Measurements from ENCODE around the gene ZC3H10. TPM values are rescaled to one million over a fixed set of nuclear protein-coding genes. Genes with fewer than 3 reads are reported as not detected.
"Not testable (repeated sequence)": the region's sequence is repeated elsewhere in the genome, so short reads cannot be mapped to it uniquely, and the experiment has no call there.

ZC3H10 gene, protein sequence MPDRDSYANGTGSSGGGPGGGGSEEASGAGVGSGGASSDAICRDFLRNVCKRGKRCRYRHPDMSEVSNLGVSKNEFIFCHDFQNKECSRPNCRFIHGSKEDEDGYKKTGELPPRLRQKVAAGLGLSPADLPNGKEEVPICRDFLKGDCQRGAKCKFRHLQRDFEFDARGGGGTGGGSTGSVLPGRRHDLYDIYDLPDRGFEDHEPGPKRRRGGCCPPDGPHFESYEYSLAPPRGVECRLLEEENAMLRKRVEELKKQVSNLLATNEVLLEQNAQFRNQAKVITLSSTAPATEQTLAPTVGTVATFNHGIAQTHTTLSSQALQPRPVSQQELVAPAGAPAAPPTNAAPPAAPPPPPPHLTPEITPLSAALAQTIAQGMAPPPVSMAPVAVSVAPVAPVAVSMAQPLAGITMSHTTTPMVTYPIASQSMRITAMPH
- total RNA-seq: 1 to 10 TPM; 1.7 to 5.4 (median 3.2) TPM
- long read RNA-seq, full-length matches to known transcripts: 2 of 2 reads
- long read RNA-seq, partial matches to known transcripts: 0 of 2 reads
- long read RNA-seq, other reads (novel, unspliced or antisense): 0 of 2 reads

DNA sequence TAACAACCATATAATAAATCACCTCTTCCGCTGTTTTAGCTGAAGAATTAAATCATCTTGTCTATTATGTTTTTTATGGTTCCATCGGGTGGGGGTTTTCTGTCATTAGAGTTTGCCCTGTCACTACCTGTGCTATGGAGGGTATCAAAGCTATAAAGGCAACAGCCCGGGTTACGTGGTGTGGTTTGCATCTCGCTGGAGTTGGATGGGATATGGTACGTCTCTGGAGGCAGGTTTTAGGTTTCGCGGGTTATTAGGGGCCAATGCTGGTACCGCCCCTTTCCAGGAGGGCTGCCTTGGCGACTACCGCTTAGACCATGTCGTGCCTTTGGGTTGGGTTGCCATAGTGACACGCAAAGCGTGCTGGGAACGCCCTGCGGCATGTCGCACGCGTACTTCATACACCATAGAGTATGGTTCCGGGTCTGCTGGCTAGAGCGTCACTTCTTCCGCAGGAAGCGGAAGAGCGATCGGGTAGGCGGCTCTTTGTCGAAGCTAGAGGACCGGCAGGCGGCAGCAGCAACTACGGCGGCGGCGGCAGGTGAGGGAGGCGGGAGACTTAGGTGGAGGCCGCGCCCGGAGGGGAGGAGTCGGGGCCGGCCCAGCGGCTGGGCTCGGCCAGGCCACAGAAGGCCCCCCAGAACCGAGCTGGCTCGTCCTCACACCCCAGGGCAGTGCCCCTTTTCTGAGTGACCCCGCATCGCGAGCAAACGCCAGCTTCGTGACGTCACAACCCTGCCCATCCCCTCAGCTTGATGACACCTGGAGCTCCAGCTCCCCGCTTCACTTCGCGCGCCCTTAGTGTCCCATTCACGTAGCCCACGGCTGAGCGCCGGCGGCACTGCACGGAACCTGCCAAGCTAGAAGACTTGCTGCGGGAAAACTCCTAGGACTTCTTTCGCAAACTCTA is at the start of gene ZC3H10:
Gene ZC3H10 (plus strand): TSS at position 489 of the 910 bp plus-strand sequence. CDS start 2,297 bp downstream, outside the sequence.
- peak; percentile 98 to 99 (median 99) for DNase-seq
- TF ChIP-seq POLR2A (IDR thresholded peaks at IDR 0.05): peak; percentile 90
- TF ChIP-seq, protein P1, sequence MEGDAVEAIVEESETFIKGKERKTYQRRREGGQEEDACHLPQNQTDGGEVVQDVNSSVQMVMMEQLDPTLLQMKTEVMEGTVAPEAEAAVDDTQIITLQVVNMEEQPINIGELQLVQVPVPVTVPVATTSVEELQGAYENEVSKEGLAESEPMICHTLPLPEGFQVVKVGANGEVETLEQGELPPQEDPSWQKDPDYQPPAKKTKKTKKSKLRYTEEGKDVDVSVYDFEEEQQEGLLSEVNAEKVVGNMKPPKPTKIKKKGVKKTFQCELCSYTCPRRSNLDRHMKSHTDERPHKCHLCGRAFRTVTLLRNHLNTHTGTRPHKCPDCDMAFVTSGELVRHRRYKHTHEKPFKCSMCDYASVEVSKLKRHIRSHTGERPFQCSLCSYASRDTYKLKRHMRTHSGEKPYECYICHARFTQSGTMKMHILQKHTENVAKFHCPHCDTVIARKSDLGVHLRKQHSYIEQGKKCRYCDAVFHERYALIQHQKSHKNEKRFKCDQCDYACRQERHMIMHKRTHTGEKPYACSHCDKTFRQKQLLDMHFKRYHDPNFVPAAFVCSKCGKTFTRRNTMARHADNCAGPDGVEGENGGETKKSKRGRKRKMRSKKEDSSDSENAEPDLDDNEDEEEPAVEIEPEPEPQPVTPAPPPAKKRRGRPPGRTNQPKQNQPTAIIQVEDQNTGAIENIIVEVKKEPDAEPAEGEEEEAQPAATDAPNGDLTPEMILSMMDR (IDR thresholded peaks at IDR 0.05): peak; percentile 22 to 61 (median 60)
- H3K4me1 ChIP-seq: peaks cover 0 to 42% (median 19%) of the 10 kb centered on the region in 4 donors
- ATAC-seq: peak; percentile 71 to 83 (median 74)
- peaks cover 0 to 7% (median 2%) of the 10 kb centered on the region in 4 donors for H3K36me3 ChIP-seq
- under 1% methylated on average over 20 of the region's 61 CpGs for WGBS (ENCODE audit: insufficient coverage, low coverage, low lambda C conversion rate, missing lambda C conversion rate)
- intact Hi-C loops (cut with DNase I): no loop called here
- no peaks in the 10 kb centered on the region for H3K27me3 ChIP-seq
- no peaks in the 10 kb centered on the region for H3K9me3 ChIP-seq
- peak within 1 kb of the TSS; percentile 58 to 95 (median 74) for H3K4me3 ChIP-seq
- H3K27ac ChIP-seq: peak within 1 kb of the TSS; percentile 81 to 88 (median 82)

DNA sequence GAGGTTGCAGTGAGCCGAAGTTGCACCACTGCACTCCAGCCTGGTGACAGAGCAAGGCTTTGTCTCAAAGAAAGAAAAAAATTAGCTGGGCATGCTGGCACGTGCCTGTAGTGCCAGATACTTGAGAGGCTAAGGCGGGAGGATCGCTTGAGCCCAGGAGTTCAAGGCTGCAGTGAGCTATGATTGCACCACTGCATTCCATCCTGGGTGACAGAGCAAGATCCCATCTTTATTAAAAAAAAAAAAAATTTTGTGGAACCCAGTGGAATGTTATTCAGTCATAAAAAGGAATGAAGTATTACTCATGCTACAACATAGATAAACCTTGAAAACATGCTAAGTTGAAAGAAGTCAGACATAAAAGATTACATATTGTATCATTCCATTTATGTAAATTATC is 46.4 kb upstream of the ZC3H10 start:
- no peaks in the 10 kb centered on the region for H3K4me1 ChIP-seq
- intact Hi-C loops (cut with DNase I): no loop called here

DNA sequence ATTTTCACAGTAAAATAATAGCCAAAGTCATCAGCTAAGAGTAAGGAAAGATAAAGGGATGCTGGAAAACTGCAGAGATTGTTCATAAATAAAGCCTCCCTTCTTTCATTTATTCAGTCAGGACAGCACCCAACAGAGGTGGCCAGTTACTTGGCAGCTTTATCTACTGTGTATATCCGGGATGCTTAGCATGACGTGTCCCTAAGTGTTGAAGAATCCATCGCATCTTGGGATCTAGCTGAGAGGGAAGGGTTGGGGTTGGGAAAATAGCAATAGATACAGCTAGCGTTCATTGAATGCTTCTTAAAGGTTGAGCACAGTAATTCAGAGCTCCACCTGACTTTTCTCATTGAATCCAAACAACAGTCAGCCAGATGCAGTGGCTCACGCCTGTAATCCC is 43.7 kb upstream of the ZC3H10 start:
- ATAC-seq (no peak), DNase-seq (no peak)
- H3K36me3 ChIP-seq: no peaks in the 10 kb centered on the region
- no peak for TF ChIP-seq POLR2A (IDR thresholded peaks at IDR 0.05)
- H3K27me3 ChIP-seq: no peaks in the 10 kb centered on the region
- no peak overlapping the region for H3K27ac ChIP-seq
- no peak overlapping the region for H3K4me3 ChIP-seq
- H3K9me3 ChIP-seq: no peaks in the 10 kb centered on the region
- peaks cover 0 to 9% (median 0%) of the 10 kb centered on the region in 4 donors for H3K4me1 ChIP-seq
- intact Hi-C loops (cut with DNase I): no loop called here
- 94% methylated on average over 5 of the region's 5 CpGs for WGBS (ENCODE audit: insufficient coverage, low coverage, low lambda C conversion rate, missing lambda C conversion rate)

More for the DNA sequence above, 46.4 kb upstream of the ZC3H10 start:
- DNase-seq (no peak), ATAC-seq (no peak)
- H3K4me3 ChIP-seq: no peak overlapping the region
- TF ChIP-seq POLR2A (IDR thresholded peaks at IDR 0.05): no peak
- TF ChIP-seq, protein P1 (IDR thresholded peaks at IDR 0.05): no peak
- H3K9me3 ChIP-seq: no peaks in the 10 kb centered on the region
- no peaks in the 10 kb centered on the region for H3K27me3 ChIP-seq
- no peak overlapping the region for H3K27ac ChIP-seq
- 91% methylated on average over 4 of the region's 4 CpGs for WGBS (ENCODE audit: insufficient coverage, low coverage, low lambda C conversion rate, missing lambda C conversion rate)
- no peaks in the 10 kb centered on the region for H3K36me3 ChIP-seq

DNA sequence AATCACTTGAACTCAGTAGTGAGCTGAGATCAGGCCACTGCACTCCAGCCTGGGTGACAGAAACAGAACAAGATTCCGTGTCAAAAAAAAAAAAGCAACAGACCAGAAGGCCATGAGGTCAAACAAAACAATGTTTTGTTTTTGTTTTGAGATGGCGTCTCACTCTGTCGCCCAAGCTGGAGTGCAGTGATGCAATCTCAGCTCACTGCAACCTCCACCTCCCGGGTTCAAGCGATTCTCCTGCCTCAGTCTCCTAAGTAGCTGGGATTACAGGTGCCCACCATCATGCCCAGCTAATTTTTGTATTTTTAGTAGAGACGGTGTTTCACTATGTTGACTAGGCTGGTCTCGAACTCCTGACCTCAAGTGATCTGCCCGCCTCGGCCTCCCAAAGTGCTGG is 40.1 kb upstream of the ZC3H10 start:
- H3K36me3 ChIP-seq; H3K9me3 ChIP-seq; DNase-seq; ATAC-seq; H3K4me3 ChIP-seq; intact Hi-C loops (cut with DNase I); H3K27me3 ChIP-seq: not testable (repeated sequence)
- Histone ChIP-seq H3K27ac (peak overlapping the region in 1 of 3 donors; percentile 93), H3K4me1 (peaks cover 0 to 20% (median 1%) of the 10 kb centered on the region in 4 donors)
- WGBS (ENCODE audit: insufficient coverage, low coverage, low lambda C conversion rate, missing lambda C conversion rate): 78% methylated on average over 6 of the region's 9 CpGs

DNA sequence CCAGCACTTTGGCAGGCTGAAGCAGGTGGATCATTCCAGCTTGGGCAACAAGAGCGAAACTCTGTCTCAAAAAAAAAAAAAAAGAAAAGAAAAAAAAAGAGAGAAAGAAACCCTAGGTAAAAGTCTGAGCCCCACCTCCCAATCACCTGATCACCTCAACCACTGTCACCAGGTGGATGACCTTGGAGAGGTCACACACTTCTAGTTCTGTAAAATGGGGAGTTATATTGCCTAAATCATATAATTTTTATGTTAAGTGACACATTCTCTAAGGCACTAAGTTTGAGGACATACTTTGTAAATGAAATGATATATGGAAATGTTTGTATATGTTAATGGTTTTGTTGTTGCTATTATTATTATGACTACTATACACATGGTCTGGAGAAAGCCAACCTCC is 39.6 kb upstream of the ZC3H10 start:
- Histone ChIP-seq H3K27ac (peak overlapping the region in 1 of 3 donors; percentile 93), H3K36me3 (peaks cover 0 to 2% (median under 1%) of the 10 kb centered on the region in 4 donors), H3K27me3 (no peaks in the 10 kb centered on the region), H3K9me3 (no peaks in the 10 kb centered on the region), H3K4me3 (peak overlapping the region in 1 of 3 donors; percentile 90), H3K4me1 (peaks cover 0 to 24% (median 3%) of the 10 kb centered on the region in 4 donors)
- ATAC-seq (no peak), DNase-seq (no peak)
- no peak for TF ChIP-seq POLR2A (IDR thresholded peaks at IDR 0.05)
- TF ChIP-seq, protein P1 (IDR thresholded peaks at IDR 0.05): no peak
- 50% methylated on average over 1 of the region's 1 CpG for WGBS (ENCODE audit: insufficient coverage, low coverage, low lambda C conversion rate, missing lambda C conversion rate)
- intact Hi-C loops (cut with DNase I): no loop called here
